Measurements from ENCODE around the gene KIF7. TPM values are rescaled to one million over a fixed set of nuclear protein-coding genes. Genes with fewer than 3 reads are reported as not detected.

The KIF7 gene
- total RNA-seq, 1 donor from 2014 or later: 13.9 TPM

DNA sequence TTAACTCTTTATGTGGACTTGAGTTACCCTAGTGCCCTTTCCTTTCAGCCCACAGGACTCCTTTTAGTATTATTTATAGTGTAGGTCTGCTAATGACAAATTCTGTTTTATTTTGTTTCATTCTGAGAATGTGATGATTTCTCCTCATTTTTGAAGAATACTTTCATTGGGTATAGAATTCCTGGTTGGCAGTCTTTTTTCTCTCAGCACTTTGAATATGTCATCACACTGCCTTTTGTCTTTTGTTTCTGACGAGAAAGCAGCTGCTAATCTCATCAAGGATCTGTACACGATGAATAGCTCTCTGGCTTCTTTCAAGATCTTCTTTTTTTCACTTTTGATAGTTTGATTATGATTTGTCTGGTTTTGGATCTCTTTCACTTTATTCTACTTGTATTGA, 42.2 kb downstream of the KIF7 start:
- Mint-ChIP-seq H3K27ac (ENCODE audit: unreplicated experiment) (no peak overlapping the region), H3K27me3 (ENCODE audit: low read depth) (no peaks in the 10 kb centered on the region), H3K9me3 (ENCODE audit: low read depth) (peaks cover 30% of the 10 kb centered on the region), H3K4me3 (ENCODE audit: unreplicated experiment) (no peak overlapping the region), H3K36me3 (ENCODE audit: low read depth) (peaks cover 31% of the 10 kb centered on the region), H3K4me1 (ENCODE audit: low read depth) (no peaks in the 10 kb centered on the region)
- DNase-seq (ENCODE audit: low spot score): no peak
- TF ChIP-seq, protein P1, sequence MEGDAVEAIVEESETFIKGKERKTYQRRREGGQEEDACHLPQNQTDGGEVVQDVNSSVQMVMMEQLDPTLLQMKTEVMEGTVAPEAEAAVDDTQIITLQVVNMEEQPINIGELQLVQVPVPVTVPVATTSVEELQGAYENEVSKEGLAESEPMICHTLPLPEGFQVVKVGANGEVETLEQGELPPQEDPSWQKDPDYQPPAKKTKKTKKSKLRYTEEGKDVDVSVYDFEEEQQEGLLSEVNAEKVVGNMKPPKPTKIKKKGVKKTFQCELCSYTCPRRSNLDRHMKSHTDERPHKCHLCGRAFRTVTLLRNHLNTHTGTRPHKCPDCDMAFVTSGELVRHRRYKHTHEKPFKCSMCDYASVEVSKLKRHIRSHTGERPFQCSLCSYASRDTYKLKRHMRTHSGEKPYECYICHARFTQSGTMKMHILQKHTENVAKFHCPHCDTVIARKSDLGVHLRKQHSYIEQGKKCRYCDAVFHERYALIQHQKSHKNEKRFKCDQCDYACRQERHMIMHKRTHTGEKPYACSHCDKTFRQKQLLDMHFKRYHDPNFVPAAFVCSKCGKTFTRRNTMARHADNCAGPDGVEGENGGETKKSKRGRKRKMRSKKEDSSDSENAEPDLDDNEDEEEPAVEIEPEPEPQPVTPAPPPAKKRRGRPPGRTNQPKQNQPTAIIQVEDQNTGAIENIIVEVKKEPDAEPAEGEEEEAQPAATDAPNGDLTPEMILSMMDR (IDR thresholded peaks at IDR 0.05): no peak

- Mint-ChIP-seq H3K36me3 (ENCODE audit: low read depth) (peaks cover 33% of the 10 kb centered on the region), H3K9me3 (ENCODE audit: low read depth) (peaks cover 30% of the 10 kb centered on the region), H3K4me1 (ENCODE audit: low read depth) (no peaks in the 10 kb centered on the region), H3K4me3 (ENCODE audit: unreplicated experiment) (no peak overlapping the region), H3K27ac (ENCODE audit: unreplicated experiment) (no peak overlapping the region), H3K27me3 (ENCODE audit: low read depth) (no peaks in the 10 kb centered on the region)
- TF ChIP-seq, protein P1 (IDR thresholded peaks at IDR 0.05): no peak
- no peak for DNase-seq (ENCODE audit: low spot score)
These were observed 44.0 kb downstream of the KIF7 start for GRCh38 chr15:89611317-89611716.

- Mint-ChIP-seq H3K27ac (ENCODE audit: unreplicated experiment) (no peak overlapping the region), H3K27me3 (ENCODE audit: low read depth) (no peaks in the 10 kb centered on the region), H3K36me3 (ENCODE audit: low read depth) (peaks cover 3% of the 10 kb centered on the region), H3K4me1 (ENCODE audit: low read depth) (no peaks in the 10 kb centered on the region), H3K9me3 (ENCODE audit: low read depth) (no peaks in the 10 kb centered on the region), H3K4me3 (ENCODE audit: unreplicated experiment) (no peak overlapping the region)
- DNase-seq (ENCODE audit: low spot score): no peak
- TF ChIP-seq, protein P1 (IDR thresholded peaks at IDR 0.05): no peak
These were observed 56.2 kb downstream of the KIF7 start for GRCh38 chr15:89599021-89599420.

DNA sequence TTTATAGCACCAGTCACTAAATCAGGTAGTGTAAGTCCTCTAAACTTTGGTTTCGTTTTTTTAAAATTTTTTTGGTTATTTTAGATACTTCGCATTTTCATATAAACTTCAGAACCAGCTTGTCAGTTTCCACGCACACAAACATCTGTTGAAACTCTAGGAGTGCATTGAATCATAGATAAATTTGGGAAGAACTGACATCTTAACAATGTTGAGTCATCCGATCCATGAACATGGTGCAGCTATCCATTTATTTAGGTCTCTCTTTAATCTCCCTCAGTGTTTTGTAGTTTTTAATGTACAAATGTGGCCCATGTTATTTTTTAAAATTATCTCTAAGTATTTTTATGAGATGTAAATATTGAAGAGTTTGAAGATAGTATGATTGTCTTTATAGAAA, 62.2 kb downstream of the KIF7 start:
- DNase-seq (ENCODE audit: low spot score): no peak
- TF ChIP-seq, protein P1 (IDR thresholded peaks at IDR 0.05): no peak
- no peaks in the 10 kb centered on the region for H3K27me3 Mint-ChIP-seq (ENCODE audit: low read depth)
- H3K4me1 Mint-ChIP-seq (ENCODE audit: low read depth): peaks cover 4% of the 10 kb centered on the region
- no peak overlapping the region for H3K4me3 Mint-ChIP-seq (ENCODE audit: unreplicated experiment)
- peaks cover 1% of the 10 kb centered on the region for H3K36me3 Mint-ChIP-seq (ENCODE audit: low read depth)
- no peaks in the 10 kb centered on the region for H3K9me3 Mint-ChIP-seq (ENCODE audit: low read depth)
- no peak overlapping the region for H3K27ac Mint-ChIP-seq (ENCODE audit: unreplicated experiment)

- Mint-ChIP-seq H3K9me3 (ENCODE audit: low read depth) (no peaks in the 10 kb centered on the region), H3K4me1 (ENCODE audit: low read depth) (peaks cover 4% of the 10 kb centered on the region), H3K27ac (ENCODE audit: unreplicated experiment) (no peak overlapping the region), H3K4me3 (ENCODE audit: unreplicated experiment) (no peak overlapping the region), H3K27me3 (ENCODE audit: low read depth) (no peaks in the 10 kb centered on the region), H3K36me3 (ENCODE audit: low read depth) (peaks cover 1% of the 10 kb centered on the region)
- TF ChIP-seq, protein P1 (IDR thresholded peaks at IDR 0.05): no peak
- no peak for DNase-seq (ENCODE audit: low spot score)
These were observed 63.4 kb downstream of the KIF7 start for GRCh38 chr15:89591834-89592233.
